Stimulated activated CD8-positive, alpha-beta memory T cell treated with anti-CD3 and anti-CD28 coated beads, Interleukin-12 subunit alpha, Interleukin-12 subunit beta, amount 100 ng/mL, for 24 hours (primary cell): Measurements from ENCODE around the gene FMR1NB.

Experiments used
- DNase-seq: peaks from one replicate; pipeline ENCODE4 v3.0.0-alpha.2; 2020; ENCODE audit errors: extremely low read depth

The FMR1NB gene

DNA sequence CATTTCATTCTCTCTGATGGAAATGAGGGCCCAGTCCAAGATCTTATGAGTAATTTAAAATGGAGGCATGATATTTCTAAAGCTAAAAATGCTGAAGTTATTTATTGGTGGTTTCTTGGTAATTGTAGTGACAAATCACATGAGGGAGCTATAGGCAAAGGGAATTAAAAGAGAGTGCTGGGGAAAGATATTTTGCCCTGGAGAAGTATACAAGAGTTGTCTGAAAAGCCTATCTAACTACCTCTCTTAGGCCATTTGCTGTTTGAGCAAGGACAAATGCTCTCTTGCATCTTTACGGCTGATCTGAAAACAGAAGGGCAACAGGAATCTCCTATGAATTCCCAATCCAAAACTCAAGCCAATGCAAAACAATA lies 89.4 kb downstream of the FMR1NB start:
- DNase-seq, result no peak
